Stimulated activated CD8-positive, alpha-beta memory T cell treated with anti-CD3 and anti-CD28 coated beads, Interleukin-7, amount 100 ng/mL, for 48 hours (primary cell): ENCODE measurements around the gene DGCR8.
"Not testable (repeated sequence)": the region's sequence is repeated elsewhere in the genome, so short reads cannot be mapped to it uniquely, and the experiment has no call there.

Experiments
- DNase-seq, 2 donors: peaks; one replicate each; pipeline ENCODE4 v3.0.0-alpha.2; 2020; ENCODE audit warnings: low read depth in 1 of 2; ENCODE audit errors: extremely low read depth in 1 of 2

Gene DGCR8

GRCh38 chr22:20149257-20150250 lies 69.5 kb downstream of the DGCR8 start:
- DNase-seq = no peak

- DNase-seq = no peak
Observed at GRCh38 chr22:20150381-20151275, 70.6 kb downstream of the DGCR8 start, which contains the start of gene CCDC188. CCDC188 (minus strand) TSS chr22:20151055; CDS start chr22:20150986, 69 bp downstream.

DNA sequence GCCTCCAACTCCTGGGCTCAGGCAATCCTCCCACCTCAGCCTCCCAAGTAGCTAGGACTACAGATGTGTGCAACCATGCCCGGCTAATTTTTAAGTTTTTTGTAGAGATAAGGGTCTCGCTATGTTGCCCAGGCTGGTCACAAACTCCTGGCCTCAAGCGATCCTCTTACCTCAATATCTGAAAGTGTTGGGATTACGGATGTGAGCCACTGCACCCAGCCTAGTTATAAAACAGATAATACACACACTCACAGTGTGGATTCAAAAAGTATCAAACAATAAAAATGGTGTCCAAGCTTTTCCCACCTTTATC lies 71.2 kb downstream of the DGCR8 start:
- DNase-seq = no peak

DNA sequence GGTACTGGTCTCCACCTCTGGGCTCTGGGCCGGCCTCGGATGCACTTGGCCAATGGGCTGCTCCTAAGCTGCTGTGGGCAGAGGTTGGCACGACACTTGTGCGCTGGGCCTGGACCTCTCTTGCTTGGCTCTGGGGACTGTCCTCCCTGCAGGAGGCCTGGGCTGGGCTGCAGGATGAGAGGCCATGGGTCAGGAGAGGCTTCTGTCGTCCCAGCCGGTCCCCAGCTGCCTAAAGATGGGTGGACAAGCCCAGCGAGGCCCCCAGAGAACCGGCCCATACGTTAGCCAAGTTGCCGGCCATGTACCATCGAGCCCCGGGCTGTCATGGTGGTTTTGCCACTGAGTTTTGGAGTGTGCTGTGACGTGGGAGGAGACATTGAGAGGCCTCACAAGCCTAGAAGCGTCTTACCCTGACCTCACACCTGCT lies 72.4 kb downstream of the DGCR8 start:
- DNase-seq = no peak

DNA sequence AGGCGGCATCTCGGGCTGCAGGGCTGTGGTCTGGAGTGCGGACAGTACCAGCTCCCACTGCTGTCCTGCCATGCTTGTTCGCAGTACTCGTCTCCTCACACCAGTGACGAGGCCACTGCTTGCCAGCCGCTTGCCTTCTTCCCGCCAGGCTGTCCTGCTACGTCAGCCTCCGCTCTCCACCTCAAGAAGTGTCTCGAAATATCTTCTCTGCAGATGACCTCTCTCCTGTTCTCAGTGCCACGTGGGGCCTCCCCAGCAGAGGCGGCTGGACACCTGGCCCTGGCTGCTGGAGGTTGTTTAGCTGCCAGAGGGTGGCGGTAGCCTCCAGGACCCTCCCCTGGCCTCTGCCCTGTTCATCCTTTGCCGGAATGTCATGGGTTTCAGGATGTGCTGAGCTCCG lies 73.9 kb downstream of the DGCR8 start:
- no peak for DNase-seq

DNA sequence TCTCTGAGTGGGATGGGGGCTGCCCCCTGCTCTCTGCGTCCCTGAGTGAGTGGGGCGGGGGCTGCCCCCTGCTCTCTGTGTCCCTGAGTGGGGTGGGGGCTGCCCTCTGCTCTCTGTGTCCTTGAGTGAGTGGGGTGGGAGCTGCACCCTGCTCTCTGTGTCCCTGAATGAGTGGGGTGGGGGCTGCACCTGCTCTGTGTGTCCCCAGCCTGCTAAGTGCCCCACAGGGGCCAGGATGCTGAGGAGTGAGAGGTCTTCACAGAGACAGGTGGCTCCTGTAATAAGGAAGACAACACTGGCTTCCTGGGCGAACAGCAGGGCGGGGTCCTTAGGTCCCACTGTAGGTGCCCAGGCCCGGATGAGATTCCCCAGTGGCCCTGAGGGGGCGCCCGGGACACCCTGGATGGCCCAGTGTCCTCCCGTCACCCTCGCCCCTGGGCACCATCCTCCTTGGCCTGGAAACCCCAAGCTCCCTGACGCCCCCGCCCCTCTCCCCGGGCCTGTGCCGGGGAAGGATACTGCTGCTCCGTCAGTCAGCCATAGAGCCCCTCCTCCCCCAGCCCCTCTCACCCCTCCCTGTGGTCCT lies 74.7 kb downstream of the DGCR8 start:
- DNase-seq = no peak

- DNase-seq = no peak
Observed at GRCh38 chr22:20155330-20156041, 75.4 kb downstream of the DGCR8 start.

DNA sequence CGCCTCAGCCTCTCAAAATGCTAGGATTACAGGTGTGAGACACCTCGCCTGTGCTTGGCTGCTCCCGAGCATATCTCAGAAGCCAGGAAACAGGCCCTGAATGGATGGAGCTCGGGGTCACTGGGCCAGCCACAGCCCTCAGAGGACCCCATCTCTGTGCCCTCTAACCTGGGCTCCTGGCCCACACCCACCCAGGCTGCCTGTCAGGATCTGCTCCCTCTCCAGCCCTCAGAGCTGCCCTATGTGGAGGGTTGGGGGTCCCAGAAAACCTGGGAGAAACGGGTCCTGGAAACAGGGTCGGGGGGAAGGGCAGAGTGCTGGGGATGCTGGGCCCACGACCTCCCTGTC lies 76.0 kb downstream of the DGCR8 start:
- no peak for DNase-seq

- peak; percentile 59 to 74 for DNase-seq
Observed at GRCh38 chr22:20156611-20157429, 76.8 kb downstream of the DGCR8 start.

- no peak for DNase-seq
Observed at GRCh38 chr22:20157430-20158183, 77.6 kb downstream of the DGCR8 start.

GRCh38 chr22:20158391-20159036 lies 78.5 kb downstream of the DGCR8 start:
- no peak for DNase-seq

DNA sequence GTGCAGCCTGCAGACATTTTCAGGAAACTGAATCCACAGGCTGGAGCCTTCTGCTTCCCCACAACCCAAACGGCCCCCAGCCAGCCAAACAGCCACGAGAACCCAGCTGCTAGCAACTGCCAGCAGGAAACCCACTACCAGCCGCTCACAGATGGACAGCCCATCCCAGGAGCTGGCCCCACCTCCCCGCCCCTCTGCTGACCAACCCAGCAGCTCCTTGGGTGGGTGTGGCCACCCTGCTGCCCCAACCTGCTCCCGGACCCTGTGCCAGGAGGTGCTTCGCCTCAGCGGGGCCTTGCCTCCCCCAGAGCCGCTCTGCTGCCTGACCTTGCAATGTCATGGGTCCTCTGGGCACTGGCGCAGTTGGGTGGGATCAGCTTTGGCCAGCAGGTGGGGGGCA lies 79.0 kb downstream of the DGCR8 start:
- no peak for DNase-seq

- not testable (repeated sequence) for DNase-seq
Observed at GRCh38 chr22:20159531-20159930, 79.5 kb downstream of the DGCR8 start.

DNA sequence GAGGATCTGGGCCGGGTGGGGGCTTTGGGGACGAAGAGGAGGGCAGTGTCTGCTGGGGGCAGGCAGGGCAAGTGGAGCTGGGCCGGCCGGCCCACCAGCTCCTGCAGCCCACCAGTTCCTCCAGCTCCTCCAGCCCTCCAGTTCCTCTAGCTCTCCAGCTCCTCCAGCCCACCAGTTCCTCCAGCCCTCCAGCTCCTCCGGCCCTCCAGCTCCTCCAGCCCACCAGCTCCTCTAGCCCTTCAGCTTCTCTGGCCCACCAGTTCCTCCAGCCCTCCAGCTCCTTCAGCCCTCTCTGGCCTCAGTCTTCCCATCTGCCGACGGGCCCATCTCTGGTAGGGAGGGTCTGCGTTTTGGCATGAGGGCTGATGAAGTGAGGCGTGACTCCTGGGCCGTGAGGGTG lies 80.0 kb downstream of the DGCR8 start:
- DNase-seq = no peak
